H9 (cell line): Measurements from ENCODE around the gene SNRNP70. TPM values are rescaled to one million over a fixed set of nuclear protein-coding genes. Genes with fewer than 3 reads are reported as not detected.

Experiments used
- DNase-seq: peaks from one replicate; pipeline ENCODE4 v3.0.0-alpha.2; 2017
- H2AFZ ChIP-seq: one replicate; pipeline ENCODE4 v1.6.1; 2013; ENCODE audit warnings: mild to moderate bottlenecking, low read length, control low read depth, moderate library complexity
- H2AK5ac ChIP-seq: 2 replicates; pipeline ENCODE4 v1.6.1; 2013; ENCODE audit warnings: low read length, control low read depth, mixed read lengths; ENCODE audit not compliant: insufficient read length
- H2BK120ac ChIP-seq: one replicate; pipeline ENCODE4 v1.6.1; 2013; ENCODE audit warnings: low read depth, mild to moderate bottlenecking, low read length, control low read depth, inconsistent platforms; ENCODE audit not compliant: poor library complexity, severe bottlenecking
- H2BK12ac ChIP-seq: 2 replicates; pipeline ENCODE4 v1.6.1; 2013; ENCODE audit warnings: low read length, control low read depth, mixed read lengths, low read depth; ENCODE audit not compliant: insufficient read length
- H2BK15ac ChIP-seq: 2 replicates; pipeline ENCODE4 v1.6.1; 2013; ENCODE audit warnings: low read depth, low read length, control low read depth
- H2BK20ac ChIP-seq: one replicate; pipeline ENCODE4 v1.6.1; 2013; ENCODE audit warnings: low read depth, mild to moderate bottlenecking, low read length, control low read depth, inconsistent platforms; ENCODE audit not compliant: poor library complexity, severe bottlenecking
- H2BK5ac ChIP-seq: 2 replicates; pipeline ENCODE4 v1.6.1; 2013; ENCODE audit warnings: low read length, control low read depth, mixed read lengths; ENCODE audit not compliant: insufficient read length
- H3K14ac ChIP-seq: 2 replicates; pipeline ENCODE4 v1.6.1; 2013; ENCODE audit warnings: low read length, control low read depth; ENCODE audit not compliant: insufficient read depth
- H3K18ac ChIP-seq: 2 replicates; pipeline ENCODE4 v1.6.1; 2013; ENCODE audit warnings: low read depth, mild to moderate bottlenecking, mixed read lengths, low read length, control low read depth; ENCODE audit not compliant: insufficient read length
- H3K23ac ChIP-seq: 2 replicates; pipeline ENCODE4 v1.6.1; 2013; ENCODE audit warnings: low read length, control low read depth, mixed read lengths, low read depth; ENCODE audit not compliant: insufficient read length
- H3K23me2 ChIP-seq: 2 replicates; pipeline ENCODE4 v1.6.1; 2013; ENCODE audit warnings: low read depth, mild to moderate bottlenecking, mixed read lengths, low read length, control low read depth; ENCODE audit not compliant: insufficient read length, poor library complexity, severe bottlenecking
- H3K27ac ChIP-seq: 2 replicates; pipeline ENCODE4 v1.5.1; 2013; ENCODE audit warnings: low read length, control low read depth, mixed read lengths, low read depth; ENCODE audit not compliant: insufficient read length
- H3K27me3 ChIP-seq: 2 replicates; pipeline ENCODE4 v1.6.1; 2013; ENCODE audit warnings: low read length, control low read depth, inconsistent platforms; ENCODE audit not compliant: insufficient read depth
- H3K4ac ChIP-seq: 2 replicates; pipeline ENCODE4 v1.6.1; 2013; ENCODE audit warnings: low read depth, mild to moderate bottlenecking, control low read depth, inconsistent platforms, low read length, moderate library complexity
- H3K4me1 ChIP-seq: 2 replicates; pipeline ENCODE4 v1.6.1; 2013; ENCODE audit warnings: low read length, control low read depth, inconsistent platforms; ENCODE audit not compliant: insufficient read depth
- H3K4me2 ChIP-seq: 2 replicates; pipeline ENCODE4 v1.6.1; 2013; ENCODE audit warnings: low read length, control low read depth, mixed read lengths; ENCODE audit not compliant: insufficient read length, insufficient read depth
- H3K56ac ChIP-seq: 2 replicates; pipeline ENCODE4 v1.6.1; 2013; ENCODE audit warnings: low read depth, mild to moderate bottlenecking, mixed read lengths, low read length, control low read depth; ENCODE audit not compliant: insufficient read length
- H3K79me1 ChIP-seq: 2 replicates; pipeline ENCODE4 v1.6.1; 2013; ENCODE audit warnings: low read depth, mild to moderate bottlenecking, moderate library complexity, low read length, control low read depth, inconsistent platforms; ENCODE audit not compliant: insufficient read depth, poor library complexity, severe bottlenecking
- H3K79me2 ChIP-seq: 2 replicates; pipeline ENCODE4 v1.6.1; 2013; ENCODE audit warnings: low read length, control low read depth, inconsistent platforms; ENCODE audit not compliant: insufficient read depth
- H3K9ac ChIP-seq: 2 replicates; pipeline ENCODE4 v1.6.1; 2013; ENCODE audit warnings: low read length, control low read depth, mixed read lengths; ENCODE audit not compliant: insufficient read length; ENCODE audit errors: extremely low read depth
- H3K9me3 ChIP-seq: one replicate; pipeline ENCODE4 v1.6.1; 2013; ENCODE audit warnings: low read depth, low read length, inconsistent platforms; ENCODE audit not compliant: control insufficient read depth
- H3T11ph ChIP-seq: one replicate; pipeline ENCODE4 v1.6.1; 2013; ENCODE audit warnings: mild to moderate bottlenecking, low read length, control low read depth, inconsistent platforms
- H4K20me1 ChIP-seq: one replicate; pipeline ENCODE4 v1.6.1; 2013; ENCODE audit not compliant: control insufficient read depth, insufficient read length, insufficient read depth
- H4K5ac ChIP-seq: 2 replicates; pipeline ENCODE4 v1.6.1; 2013; ENCODE audit warnings: low read depth, mild to moderate bottlenecking, mixed read lengths, low read length, control low read depth; ENCODE audit not compliant: insufficient read length
- H4K8ac ChIP-seq: replicated peaks from 2 replicates; pipeline ENCODE4 v1.6.1; 2013; ENCODE audit warnings: low read length, control low read depth, mixed read lengths, low read depth; ENCODE audit not compliant: insufficient read length
- H4K91ac ChIP-seq: 2 replicates; pipeline ENCODE4 v1.6.1; 2013; ENCODE audit warnings: low read depth, mild to moderate bottlenecking, moderate library complexity, mixed read lengths, low read length, control low read depth; ENCODE audit not compliant: insufficient read length
- H3K27ac Mint-ChIP-seq, 3 experiments: 2 replicates in 2 of 3; 3 replicates in 1 of 3; pipeline ENCODE4 v1.8.0; 2020 to 2021; ENCODE audit warnings: mixed read lengths in 3 of 3, mild to moderate bottlenecking in 1 of 3, moderate library complexity in 1 of 3
- H3K27me3 Mint-ChIP-seq: 2 replicates; pipeline ENCODE4 v1.8.0; 2021; ENCODE audit warnings: low read depth, mild to moderate bottlenecking, moderate library complexity, mixed read lengths
- H3K36me3 Mint-ChIP-seq, 3 experiments: 2 replicates in 2 of 3; 3 replicates in 1 of 3; pipeline ENCODE4 v1.8.0; 2020 to 2021; ENCODE audit warnings: low read depth in 3 of 3, mixed read lengths in 3 of 3; ENCODE audit not compliant: insufficient read depth in 1 of 3
- H3K4me1 Mint-ChIP-seq, 2 experiments: 2 replicates each; pipeline ENCODE4 v1.8.0; 2020; ENCODE audit warnings: mixed read lengths in 2 of 2
- H3K4me3 Mint-ChIP-seq, 2 experiments: 2 replicates in 1 of 2; 3 replicates in 1 of 2; pipeline ENCODE4 v1.8.0; 2020 to 2021; ENCODE audit warnings: mild to moderate bottlenecking in 2 of 2, mixed read lengths in 2 of 2, moderate library complexity in 1 of 2
- H3K9me3 Mint-ChIP-seq, 2 experiments: 2 replicates in 1 of 2; 3 replicates in 1 of 2; pipeline ENCODE4 v1.8.0; 2020; ENCODE audit warnings: mild to moderate bottlenecking in 2 of 2, mixed read lengths in 2 of 2, moderate library complexity in 1 of 2
- WGBS: extraction: QIAGEN DNeasy Blood & Tissue Kit; methylation state at CpG from one replicate; pipeline ENCODE4 v1.1.7; 2013; ENCODE audit warnings: missing lambda C conversion rate, low lambda C conversion rate, mixed read lengths; ENCODE audit not compliant: insufficient read length; ENCODE audit errors: extremely low coverage; 5-methylcytosine and 5-hydroxymethylcytosine counted together
- total RNA-seq: library from RNA; stranded (reverse); gene quantifications from 2 replicates; pipeline ENCODE4 v1.2.1, GENCODE V29; 2021
- TF ChIP-seq, protein P1 (sequence below): fragments of 200-600 bp; sonication (generic); conservative IDR thresholded peaks from 3 replicates; pipeline ENCODE4 v1.8.0; 2021; ENCODE audit warnings: antibody characterized with exemption, mild to moderate bottlenecking

SNRNP70 gene
- total RNA-seq, 1 experiment from 2014 or later = 295 TPM

- no CpG with 5 or more reads among the region's 21 CpGs for WGBS
- Histone ChIP-seq H3K9me3 (no peaks in the 10 kb centered on the region), H3K18ac (no peak overlapping the region), H3K4ac (no peak overlapping the region), H4K8ac (no peak overlapping the region), H3K9ac (no peak overlapping the region), H2BK15ac (no peak overlapping the region), H2BK12ac (no peak overlapping the region), H3K56ac (no peak overlapping the region), H2BK120ac (no peak overlapping the region), H2BK20ac (no peak overlapping the region), H3K23ac (no peak overlapping the region), H3K4me2 (peak overlapping the region; percentile 84), H2AFZ (no peak overlapping the region), H3K27ac (no peak overlapping the region), H3K23me2 (peaks cover 4% of the 10 kb centered on the region), H2AK5ac (no peak overlapping the region), H3K14ac (no peak overlapping the region), H4K5ac (no peak overlapping the region), H3K4me1 (no peaks in the 10 kb centered on the region; the same call in 1 of the 2 replicates), H3K79me1 (no peaks in the 10 kb centered on the region), H3K27me3 (no peaks in the 10 kb centered on the region), H2BK5ac (no peak overlapping the region), H3K79me2 (no peaks in the 10 kb centered on the region), H3T11ph (no peak overlapping the region), H4K20me1 (no peaks in the 10 kb centered on the region), H4K91ac (no peak overlapping the region)
- H3K27ac Mint-ChIP-seq = peak overlapping the region in 2 of 3 experiments; percentile 38 to 90; a peak in 2 of 7 replicates
- H3K9me3 Mint-ChIP-seq = no peaks in the 10 kb centered on the region; a peak in 1 of 5 replicates
- H3K27me3 Mint-ChIP-seq = peaks cover 2% of the 10 kb centered on the region; the same call in 1 of the 2 replicates
- TF ChIP-seq, protein P1, sequence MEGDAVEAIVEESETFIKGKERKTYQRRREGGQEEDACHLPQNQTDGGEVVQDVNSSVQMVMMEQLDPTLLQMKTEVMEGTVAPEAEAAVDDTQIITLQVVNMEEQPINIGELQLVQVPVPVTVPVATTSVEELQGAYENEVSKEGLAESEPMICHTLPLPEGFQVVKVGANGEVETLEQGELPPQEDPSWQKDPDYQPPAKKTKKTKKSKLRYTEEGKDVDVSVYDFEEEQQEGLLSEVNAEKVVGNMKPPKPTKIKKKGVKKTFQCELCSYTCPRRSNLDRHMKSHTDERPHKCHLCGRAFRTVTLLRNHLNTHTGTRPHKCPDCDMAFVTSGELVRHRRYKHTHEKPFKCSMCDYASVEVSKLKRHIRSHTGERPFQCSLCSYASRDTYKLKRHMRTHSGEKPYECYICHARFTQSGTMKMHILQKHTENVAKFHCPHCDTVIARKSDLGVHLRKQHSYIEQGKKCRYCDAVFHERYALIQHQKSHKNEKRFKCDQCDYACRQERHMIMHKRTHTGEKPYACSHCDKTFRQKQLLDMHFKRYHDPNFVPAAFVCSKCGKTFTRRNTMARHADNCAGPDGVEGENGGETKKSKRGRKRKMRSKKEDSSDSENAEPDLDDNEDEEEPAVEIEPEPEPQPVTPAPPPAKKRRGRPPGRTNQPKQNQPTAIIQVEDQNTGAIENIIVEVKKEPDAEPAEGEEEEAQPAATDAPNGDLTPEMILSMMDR = no peak
- peak overlapping the region; percentile 82 to 92 for H3K4me3 Mint-ChIP-seq
- peaks cover 0 to 5% (median 3%) of the 10 kb centered on the region in 3 experiments; a peak in 3 of 7 replicates for H3K36me3 Mint-ChIP-seq
- peak; percentile 98 for DNase-seq
- H3K4me1 Mint-ChIP-seq = peaks cover 30 to 43% of the 10 kb centered on the region in 2 experiments
These were observed 57.6 kb downstream of the SNRNP70 start for GRCh38 chr19:49142866-49143335.
